ENCODE results near the gene TM9SF1.

DNA sequence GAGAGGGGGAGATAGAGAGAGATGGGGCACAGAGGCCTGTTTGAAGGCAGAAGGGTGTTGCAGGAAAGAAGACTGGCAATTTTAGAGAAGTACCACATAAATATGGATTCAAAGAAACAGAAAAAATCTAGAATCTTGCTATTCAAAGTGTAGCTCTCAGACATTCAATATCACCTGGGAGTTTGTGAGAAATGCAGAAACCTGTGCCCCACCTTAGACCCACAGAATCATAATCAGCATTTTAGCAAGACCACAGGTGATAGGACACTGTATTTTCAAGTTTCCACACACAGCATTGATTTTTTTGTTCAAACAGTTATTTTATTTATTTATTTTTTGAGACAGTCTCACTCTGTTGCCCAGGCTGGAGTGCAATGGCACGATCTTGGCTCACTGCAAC is 33.7 kb upstream of the TM9SF1 start:
- no peak for TF ChIP-seq GABPA (IDR thresholded peaks at IDR 0.05; ENCODE audit: low read depth, low read length)
- no peak for TF ChIP-seq GABPA (CRISPR knock-in tag; IDR thresholded peaks at IDR 0.05; ENCODE audit: low read depth)
- no peak for TF ChIP-seq HNRNPK (IDR thresholded peaks at IDR 0.05; ENCODE audit: low read depth, low read length, poor library complexity, severe bottlenecking)
- TF ChIP-seq, protein P1, sequence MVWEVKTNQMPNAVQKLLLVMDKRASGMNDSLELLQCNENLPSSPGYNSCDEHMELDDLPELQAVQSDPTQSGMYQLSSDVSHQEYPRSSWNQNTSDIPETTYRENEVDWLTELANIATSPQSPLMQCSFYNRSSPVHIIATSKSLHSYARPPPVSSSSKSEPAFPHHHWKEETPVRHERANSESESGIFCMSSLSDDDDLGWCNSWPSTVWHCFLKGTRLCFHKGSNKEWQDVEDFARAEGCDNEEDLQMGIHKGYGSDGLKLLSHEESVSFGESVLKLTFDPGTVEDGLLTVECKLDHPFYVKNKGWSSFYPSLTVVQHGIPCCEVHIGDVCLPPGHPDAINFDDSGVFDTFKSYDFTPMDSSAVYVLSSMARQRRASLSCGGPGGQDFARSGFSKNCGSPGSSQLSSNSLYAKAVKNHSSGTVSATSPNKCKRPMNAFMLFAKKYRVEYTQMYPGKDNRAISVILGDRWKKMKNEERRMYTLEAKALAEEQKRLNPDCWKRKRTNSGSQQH (CRISPR knock-in tag; IDR thresholded peaks at IDR 0.05; ENCODE audit: low read depth): no peak
- TF ChIP-seq KLF6 (CRISPR knock-in tag; IDR thresholded peaks at IDR 0.05): no peak
- no peak for TF ChIP-seq POLR2A (IDR thresholded peaks at IDR 0.05; ENCODE audit: insufficient read depth in 1 of 2, low read depth in 2 of 2, low read length in 2 of 2)
- no peak for TF ChIP-seq HMG20A (CRISPR knock-in tag; IDR thresholded peaks at IDR 0.05; ENCODE audit: borderline replicate concordance)
- no peak for TF ChIP-seq YY1 (IDR thresholded peaks at IDR 0.05; ENCODE audit: insufficient read depth, insufficient replicate concordance, low read depth, low read length)
- TF ChIP-seq MYNN (CRISPR knock-in tag; IDR thresholded peaks at IDR 0.05; ENCODE audit: low read depth): no peak
- no peak for TF ChIP-seq SP2 (CRISPR knock-in tag; IDR thresholded peaks at IDR 0.05)
